HG02840 (cell line): ENCODE measurements around the gene SLITRK5.
A peak's percentile ranks its signal among the peaks of the same experiment; 100 is the strongest.

Experiments used
- ATAC-seq: cut with Tn5 transposase; IDR thresholded peaks from one replicate; pipeline ENCODE4 v1.9.1; 2021; ENCODE audit warnings: mild to moderate bottlenecking, moderate library complexity, moderate number of reproducible peaks; ENCODE audit not compliant: unreplicated experiment, low FRiP score

Gene SLITRK5, protein sequence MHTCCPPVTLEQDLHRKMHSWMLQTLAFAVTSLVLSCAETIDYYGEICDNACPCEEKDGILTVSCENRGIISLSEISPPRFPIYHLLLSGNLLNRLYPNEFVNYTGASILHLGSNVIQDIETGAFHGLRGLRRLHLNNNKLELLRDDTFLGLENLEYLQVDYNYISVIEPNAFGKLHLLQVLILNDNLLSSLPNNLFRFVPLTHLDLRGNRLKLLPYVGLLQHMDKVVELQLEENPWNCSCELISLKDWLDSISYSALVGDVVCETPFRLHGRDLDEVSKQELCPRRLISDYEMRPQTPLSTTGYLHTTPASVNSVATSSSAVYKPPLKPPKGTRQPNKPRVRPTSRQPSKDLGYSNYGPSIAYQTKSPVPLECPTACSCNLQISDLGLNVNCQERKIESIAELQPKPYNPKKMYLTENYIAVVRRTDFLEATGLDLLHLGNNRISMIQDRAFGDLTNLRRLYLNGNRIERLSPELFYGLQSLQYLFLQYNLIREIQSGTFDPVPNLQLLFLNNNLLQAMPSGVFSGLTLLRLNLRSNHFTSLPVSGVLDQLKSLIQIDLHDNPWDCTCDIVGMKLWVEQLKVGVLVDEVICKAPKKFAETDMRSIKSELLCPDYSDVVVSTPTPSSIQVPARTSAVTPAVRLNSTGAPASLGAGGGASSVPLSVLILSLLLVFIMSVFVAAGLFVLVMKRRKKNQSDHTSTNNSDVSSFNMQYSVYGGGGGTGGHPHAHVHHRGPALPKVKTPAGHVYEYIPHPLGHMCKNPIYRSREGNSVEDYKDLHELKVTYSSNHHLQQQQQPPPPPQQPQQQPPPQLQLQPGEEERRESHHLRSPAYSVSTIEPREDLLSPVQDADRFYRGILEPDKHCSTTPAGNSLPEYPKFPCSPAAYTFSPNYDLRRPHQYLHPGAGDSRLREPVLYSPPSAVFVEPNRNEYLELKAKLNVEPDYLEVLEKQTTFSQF

DNA sequence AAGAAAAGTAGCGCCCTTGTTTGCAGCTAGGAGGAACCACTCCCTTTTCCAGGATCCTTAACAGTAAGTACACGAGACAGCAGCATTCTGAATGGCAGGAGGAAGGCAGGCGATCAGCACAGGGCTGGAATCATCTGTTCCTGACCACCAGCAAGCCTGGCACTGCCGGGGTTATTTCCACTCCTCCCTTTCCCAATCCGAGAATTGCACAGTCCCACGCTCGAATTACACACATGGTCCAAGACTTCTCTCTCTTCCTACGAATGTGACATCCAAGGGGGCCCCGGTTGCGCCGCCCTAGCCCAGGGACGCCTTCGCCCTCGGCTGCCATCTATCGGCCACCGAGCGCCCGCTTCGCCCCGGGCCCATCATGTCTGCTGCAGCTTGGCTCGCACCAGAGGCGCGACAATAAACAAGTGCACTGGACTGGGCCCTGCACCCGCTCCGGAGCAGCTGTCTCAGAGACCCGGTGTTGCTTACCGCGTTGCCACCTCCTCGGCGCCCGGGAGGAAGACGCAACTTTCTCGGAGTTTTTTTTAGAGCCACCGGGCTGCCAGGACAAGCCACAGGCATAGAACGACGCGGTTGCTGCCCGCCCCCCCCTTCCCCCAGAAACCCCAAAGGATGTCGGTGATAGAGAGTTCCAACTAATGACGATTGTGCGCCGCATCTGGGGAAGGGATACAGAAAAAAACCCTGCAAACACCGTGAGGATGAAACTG, at the start of gene SLITRK5:
Gene SLITRK5, plus strand, starts transcription at position 341 of the 722 bp plus-strand sequence. CDS start 4,018 bp downstream, outside the sequence.
- peak; percentile 91 for ATAC-seq

DNA sequence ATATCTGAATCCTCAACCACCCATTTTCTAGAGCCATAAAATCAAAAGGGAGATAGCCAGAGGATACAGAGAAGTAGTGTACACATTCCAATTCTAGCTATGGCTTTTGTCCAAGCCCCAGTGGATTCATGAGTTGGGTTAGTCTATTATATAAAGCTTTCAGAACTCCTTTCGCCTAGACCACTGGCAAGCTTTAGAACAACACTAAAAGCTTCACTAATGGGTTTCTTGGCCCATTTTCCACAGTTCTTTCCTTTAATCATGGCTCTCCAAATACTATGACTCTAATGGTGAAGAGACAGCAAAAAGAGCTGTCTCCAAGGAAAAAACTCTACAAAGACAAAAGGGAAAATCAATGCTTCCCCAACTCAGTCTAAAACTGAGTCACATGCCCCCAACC, 48.2 kb upstream of the SLITRK5 start:
- no peak for ATAC-seq

DNA sequence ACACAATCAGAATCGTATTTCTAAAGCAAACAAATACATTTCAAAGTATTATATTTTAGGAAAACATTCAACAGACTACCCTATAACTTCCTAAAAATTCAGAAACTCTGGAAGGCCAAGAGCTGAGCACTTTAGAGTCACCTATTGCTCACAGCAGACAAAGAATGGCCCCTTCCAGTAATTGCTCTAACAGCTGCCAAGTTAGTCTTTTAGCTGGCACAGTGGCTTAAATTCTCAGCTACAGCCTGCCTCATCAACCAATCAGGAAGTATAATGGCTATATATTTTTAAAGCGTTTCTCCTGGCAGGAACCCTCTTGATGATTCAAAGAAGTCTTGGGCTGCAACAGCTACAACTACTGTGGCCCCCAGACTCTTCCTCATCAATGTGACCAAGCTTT, 14.9 kb upstream of the SLITRK5 start:
- no peak for ATAC-seq

DNA sequence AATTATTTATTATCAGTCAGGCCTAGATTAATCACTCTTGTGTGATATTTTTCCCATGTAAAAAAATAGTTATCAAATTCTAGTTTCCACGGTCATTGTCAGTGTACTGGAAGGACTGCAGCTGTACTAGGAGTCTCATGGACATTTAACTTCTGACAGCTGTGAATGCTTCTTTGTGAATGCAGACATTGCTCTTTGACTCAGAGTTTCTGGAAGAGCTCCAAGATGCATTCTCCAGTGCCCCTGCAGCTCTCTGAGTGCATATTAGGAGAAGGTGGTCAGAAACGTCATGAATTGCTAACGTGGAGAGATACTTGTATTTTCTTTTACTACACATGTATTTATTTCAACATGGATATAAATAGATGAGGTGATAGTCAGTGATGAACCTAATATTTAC, 9.7 kb upstream of the SLITRK5 start:
- no peak for ATAC-seq

DNA sequence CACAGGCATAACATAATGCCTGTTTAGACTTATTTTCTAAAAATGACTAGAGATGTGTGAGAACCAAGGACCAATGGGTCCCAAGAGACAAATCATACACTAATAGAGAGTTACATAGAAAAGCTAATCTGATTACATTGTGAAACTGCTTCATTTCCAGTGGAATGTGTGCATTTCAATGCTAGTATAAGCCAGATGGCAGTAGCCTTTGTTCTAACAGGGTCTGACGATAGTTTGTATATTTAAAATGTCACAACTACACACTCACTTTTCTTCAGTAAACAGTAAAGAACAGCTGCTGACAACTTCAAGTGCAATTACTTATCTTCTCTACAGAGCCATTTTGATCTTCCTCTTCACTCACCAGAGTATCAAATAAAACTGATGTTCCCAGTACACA, 4.3 kb upstream of the SLITRK5 start:
- ATAC-seq = no peak

DNA sequence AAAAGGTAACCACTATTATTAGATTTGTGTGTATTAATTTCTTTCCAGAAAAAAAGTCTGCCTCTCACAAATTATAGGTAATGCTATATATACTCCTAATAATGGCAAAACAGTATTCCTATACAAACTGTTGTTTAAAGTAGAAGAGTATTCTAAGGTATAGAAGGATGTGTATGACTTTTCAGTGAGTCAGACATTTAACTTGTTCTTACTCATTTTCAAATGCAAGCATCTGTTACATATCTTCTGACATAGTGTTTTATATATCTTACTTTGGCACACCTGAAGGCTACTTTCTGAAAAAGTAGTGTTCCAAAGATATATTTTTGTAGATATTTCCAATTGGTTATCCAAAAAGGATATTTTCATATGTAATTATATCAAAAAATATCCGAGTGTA, 3.5 kb upstream of the SLITRK5 start:
- no peak for ATAC-seq

DNA sequence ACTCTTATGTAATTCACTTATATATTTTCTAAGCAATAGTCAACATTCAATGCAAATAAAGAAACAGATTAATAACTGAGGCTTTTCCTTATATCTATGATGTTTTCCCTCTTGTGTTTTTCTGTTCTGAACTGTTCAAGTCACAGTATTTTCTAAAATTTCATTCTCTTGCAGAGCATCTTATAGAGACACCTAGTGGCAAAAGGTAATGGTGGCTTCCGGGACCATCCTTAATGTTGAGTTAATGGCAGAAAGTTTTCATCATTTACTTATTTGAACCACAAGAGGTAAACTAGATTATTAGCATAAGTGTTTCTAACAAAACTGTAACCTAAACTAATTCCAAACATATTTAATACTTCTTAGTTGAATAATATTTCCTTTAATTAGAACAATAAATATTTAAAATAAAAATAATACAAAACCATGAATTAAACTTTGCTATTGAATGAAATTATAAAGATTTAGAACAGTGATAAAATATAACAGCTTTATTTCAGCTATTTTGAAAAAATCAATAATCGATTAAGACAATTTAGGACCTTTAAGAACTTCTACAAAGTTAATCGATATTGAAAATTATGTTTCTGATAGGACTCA, 1.7 kb upstream of the SLITRK5 start:
- no peak for ATAC-seq

DNA sequence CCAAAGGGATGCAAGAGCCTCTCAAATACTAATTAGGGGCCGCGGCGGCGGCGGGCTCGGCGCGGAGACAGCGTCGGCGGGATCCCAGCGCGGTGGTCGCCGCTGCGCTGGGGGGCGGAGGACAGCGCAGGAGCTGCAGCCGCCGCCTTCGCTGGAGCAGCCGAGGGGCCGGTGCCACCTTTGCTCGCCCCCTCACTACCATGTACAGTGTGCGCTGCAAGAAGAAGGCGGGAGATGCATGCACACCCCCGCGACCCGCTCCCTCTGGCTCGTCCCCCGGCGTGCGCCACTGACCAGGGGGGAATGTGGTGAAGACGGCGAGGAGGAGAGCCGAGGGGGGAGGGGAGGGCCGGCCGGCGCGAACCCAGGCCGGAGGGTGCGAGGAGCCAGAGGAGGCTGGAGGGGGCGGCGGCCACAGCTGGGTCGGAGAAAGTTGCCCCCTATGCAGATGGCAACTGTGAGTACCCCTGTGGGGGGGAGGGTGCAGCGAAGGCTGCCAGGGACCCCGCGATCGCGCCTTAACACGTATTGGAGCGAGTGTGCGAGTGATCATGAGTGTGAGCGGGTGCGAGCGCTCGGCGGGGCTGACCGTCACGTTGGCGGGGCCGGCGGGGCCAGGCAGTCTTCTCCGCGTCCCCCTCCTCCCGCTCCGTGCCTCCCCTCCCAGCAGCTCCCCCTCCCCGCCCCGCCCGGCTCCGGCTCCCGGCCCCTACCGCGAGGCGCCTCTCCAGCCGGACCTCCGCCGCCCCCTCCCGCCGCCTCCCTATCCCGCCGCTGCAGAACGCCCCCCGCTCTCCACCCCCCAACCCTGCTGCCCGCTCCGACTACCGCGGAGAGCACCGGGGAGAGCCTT, 808 bp downstream of the SLITRK5 start:
- no peak for ATAC-seq

DNA sequence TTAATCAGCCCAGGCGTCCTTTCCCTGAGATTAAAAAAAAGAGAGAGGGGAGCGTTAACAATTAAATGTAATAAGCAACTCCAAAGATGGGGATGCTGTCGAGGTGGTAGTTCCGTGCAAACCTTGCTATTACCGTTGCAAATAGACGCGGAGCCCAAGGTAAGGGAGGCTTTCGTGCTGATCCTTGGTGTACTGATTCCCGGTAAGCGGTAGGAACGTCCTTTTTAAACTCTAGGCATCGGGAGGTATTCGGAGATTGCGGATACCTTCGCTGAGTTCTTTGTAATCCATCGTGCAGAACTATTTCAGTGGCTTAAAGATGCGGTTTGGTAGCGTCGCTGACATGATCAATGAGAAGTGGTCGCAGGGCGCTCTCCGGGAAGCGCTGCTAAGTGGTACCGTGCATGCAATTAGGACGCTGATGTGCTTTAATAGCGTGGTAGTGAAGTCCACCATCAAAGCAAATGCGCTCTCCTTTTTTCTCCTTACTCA, 3.1 kb downstream of the SLITRK5 start:
- ATAC-seq = no peak

DNA sequence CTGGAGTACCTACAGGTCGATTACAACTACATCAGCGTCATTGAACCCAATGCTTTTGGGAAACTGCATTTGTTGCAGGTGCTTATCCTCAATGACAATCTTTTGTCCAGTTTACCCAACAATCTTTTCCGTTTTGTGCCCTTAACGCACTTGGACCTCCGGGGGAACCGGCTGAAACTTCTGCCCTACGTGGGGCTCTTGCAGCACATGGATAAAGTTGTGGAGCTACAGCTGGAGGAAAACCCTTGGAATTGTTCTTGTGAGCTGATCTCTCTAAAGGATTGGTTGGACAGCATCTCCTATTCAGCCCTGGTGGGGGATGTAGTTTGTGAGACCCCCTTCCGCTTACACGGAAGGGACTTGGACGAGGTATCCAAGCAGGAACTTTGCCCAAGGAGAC, 4.7 kb downstream of the SLITRK5 start:
- no peak for ATAC-seq

DNA sequence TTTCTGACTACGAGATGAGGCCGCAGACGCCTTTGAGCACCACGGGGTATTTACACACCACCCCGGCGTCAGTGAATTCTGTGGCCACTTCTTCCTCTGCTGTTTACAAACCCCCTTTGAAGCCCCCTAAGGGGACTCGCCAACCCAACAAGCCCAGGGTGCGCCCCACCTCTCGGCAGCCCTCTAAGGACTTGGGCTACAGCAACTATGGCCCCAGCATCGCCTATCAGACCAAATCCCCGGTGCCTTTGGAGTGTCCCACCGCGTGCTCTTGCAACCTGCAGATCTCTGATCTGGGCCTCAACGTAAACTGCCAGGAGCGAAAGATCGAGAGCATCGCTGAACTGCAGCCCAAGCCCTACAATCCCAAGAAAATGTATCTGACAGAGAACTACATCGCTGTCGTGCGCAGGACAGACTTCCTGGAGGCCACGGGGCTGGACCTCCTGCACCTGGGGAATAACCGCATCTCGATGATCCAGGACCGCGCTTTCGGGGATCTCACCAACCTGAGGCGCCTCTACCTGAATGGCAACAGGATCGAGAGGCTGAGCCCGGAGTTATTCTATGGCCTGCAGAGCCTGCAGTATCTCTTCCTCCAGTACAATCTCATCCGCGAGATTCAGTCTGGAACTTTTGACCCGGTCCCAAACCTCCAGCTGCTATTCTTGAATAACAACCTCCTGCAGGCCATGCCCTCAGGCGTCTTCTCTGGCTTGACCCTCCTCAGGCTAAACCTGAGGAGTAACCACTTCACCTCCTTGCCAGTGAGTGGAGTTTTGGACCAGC, 5.3 kb downstream of the SLITRK5 start:
- no peak for ATAC-seq

DNA sequence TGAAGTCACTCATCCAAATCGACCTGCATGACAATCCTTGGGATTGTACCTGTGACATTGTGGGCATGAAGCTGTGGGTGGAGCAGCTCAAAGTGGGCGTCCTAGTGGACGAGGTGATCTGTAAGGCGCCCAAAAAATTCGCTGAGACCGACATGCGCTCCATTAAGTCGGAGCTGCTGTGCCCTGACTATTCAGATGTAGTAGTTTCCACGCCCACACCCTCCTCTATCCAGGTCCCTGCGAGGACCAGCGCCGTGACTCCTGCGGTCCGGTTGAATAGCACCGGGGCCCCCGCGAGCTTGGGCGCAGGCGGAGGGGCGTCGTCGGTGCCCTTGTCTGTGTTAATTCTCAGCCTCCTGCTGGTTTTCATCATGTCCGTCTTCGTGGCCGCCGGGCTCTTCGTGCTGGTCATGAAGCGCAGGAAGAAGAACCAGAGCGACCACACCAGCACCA, 5.9 kb downstream of the SLITRK5 start:
- no peak for ATAC-seq

DNA sequence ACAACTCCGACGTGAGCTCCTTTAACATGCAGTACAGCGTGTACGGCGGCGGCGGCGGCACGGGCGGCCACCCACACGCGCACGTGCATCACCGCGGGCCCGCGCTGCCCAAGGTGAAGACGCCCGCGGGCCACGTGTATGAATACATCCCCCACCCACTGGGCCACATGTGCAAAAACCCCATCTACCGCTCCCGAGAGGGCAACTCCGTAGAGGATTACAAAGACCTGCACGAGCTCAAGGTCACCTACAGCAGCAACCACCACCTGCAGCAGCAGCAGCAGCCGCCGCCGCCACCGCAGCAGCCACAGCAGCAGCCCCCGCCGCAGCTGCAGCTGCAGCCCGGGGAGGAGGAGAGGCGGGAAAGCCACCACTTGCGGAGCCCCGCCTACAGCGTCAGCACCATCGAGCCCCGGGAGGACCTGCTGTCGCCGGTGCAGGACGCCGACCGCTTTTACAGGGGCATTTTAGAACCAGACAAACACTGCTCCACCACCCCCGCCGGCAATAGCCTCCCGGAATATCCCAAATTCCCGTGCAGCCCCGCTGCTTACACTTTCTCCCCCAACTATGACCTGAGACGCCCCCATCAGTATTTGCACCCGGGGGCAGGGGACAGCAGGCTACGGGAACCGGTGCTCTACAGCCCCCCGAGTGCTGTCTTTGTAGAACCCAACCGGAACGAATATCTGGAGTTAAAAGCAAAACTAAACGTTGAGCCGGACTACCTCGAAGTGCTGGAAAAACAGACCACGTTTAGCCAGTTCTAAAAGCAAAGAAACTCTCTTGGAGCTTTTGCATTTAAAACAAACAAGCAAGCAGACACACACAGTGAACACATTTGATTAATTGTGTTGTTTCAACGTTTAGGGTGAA, 6.6 kb downstream of the SLITRK5 start:
- ATAC-seq = no peak

DNA sequence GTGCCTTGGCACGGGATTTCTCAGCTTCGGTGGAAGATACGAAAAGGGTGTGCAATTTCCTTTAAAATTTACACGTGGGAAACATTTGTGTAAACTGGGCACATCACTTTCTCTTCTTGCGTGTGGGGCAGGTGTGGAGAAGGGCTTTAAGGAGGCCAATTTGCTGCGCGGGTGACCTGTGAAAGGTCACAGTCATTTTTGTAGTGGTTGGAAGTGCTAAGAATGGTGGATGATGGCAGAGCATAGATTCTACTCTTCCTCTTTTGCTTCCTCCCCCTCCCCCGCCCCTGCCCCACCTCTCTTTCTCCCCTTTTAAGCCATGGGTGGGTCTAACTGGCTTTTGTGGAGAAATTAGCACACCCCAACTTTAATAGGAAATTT, 7.2 kb downstream of the SLITRK5 start:
- ATAC-seq = no peak

DNA sequence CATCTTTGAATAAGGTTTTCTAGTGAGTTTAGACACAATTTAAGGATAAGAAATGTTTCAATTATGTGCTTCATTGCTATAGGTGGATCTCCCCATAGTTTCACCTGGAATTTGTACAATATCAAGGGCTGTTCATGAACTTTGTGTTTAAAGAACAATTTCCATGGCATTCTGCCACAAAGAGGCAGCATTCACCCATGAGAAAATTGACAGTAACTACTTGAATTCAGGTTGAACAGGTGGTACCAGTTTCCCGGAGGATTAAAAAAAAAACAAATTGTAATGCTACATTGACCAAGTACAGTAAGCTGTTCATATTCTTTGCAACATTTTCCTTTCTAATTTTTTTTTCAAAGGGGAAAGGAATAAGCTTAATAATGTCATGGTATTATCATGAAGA, 9.1 kb downstream of the SLITRK5 start:
- no peak for ATAC-seq

DNA sequence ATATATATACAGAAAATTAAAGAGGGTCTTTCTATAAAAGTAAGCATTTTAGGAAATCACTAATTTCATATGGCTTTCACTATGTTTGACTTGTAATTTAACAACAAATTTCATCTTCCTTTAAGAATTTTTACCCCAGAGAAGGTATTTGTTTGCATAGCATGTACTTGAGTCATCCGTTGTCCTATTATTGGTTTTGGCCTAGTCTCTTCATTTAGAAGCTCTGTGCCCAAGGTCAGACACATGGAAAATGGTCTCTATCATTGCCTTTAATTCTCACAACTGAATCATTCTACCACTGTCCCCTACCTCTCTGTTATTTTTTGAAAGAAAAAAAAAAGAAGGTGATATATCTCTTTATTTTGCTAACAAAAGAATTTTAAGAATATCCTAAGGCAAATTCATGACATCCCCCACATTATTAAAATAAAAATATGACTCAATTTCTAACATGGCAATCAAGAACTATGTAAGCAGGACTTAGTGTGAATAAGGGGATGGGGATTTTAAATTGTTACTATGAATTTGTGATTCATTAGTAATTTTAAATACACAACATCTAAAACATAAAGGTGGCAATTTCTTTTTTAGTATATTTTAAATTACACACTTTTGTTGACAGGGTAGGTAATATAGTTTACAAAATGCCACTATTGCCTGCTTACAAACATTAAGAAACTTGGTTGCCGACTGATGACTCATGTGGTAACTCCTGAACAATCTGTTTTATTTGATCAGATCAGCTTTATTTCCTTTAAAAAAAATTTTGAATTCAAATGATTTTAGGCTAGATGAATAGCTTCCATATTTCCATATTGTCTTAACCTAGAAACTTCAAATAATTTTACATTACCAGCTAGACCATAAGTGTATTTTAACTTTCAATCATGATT, 13.9 kb downstream of the SLITRK5 start:
- ATAC-seq = no peak

DNA sequence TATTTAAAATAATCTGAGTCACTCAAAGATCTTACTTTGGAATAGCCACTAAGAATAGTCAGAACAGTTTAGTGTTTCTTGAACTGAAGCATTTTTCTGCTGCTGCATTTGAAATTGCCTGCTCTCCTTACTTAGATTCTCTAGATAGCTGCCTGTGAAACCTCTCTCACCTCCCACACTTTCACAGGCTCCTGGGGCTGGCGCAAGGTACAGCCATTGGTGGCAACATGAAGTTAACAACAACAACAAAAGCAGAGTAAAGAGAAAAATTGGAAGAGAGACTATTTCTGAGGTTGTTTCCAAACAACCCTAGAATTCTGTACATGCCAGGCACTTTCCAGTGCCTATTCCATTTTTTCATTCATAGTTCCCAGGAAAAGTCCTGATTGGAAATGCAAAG, 25.3 kb downstream of the SLITRK5 start:
- ATAC-seq = no peak
